SK-N-SH (cell line): ENCODE results near the gene DDRGK1. TPM values are rescaled to one million over a fixed set of nuclear protein-coding genes. Genes with fewer than 3 reads are reported as not detected.

Experiments
- CTCF ChIA-PET: fragments of 300-600, 350-600 bp; formaldehyde crosslinking; extraction: SDS; loops from one replicate; lab custom pipeline; 2021; lab: Yijun Ruan, JAX
- POLR2A ChIA-PET: fragments of 350-600 bp; sonication (Branson Sonifier 250); formaldehyde crosslinking; extraction: SDS; loops from one replicate; lab custom pipeline; 2020; ENCODE audit warnings: antibody characterized with exemption, inconsistent platforms; lab: Yijun Ruan, JAX
- DNase-seq: peaks from one replicate; pipeline ENCODE4 v3.0.0; 2012
- H2AFZ ChIP-seq: fragments of 200-600 bp; sonication (generic); 2 replicates; pipeline ENCODE4 v1.8.1; 2016; ENCODE audit warnings: antibody characterized with exemption, mild to moderate bottlenecking, low read depth
- H3F3A ChIP-seq: fragments of 200-600 bp; sonication (generic); replicated peaks from 2 replicates; pipeline ENCODE3; 2016; ENCODE audit warnings: antibody characterized with exemption, mild to moderate bottlenecking; ENCODE audit not compliant: insufficient read depth
- H3K27ac ChIP-seq, 2 experiments: fragments of 200-500 bp in 1 of 2; fragments of 200-600 bp in 1 of 2; sonication (Bioruptor generic) in 1 of 2; sonication (generic), shearing (Covaris generic) in 1 of 2; 2 replicates each; pipeline versions ENCODE4 v1.5.1 to v1.6.1; 2014 to 2016; ENCODE audit warnings: low read depth in 2 of 2, inconsistent platforms in 1 of 2, low read length in 1 of 2, mild to moderate bottlenecking in 1 of 2, mixed read lengths in 1 of 2
- H3K27me3 ChIP-seq: fragments of 200-600 bp; sonication (generic), shearing (Covaris generic); 2 replicates; pipeline ENCODE4 v1.6.1; 2016; ENCODE audit warnings: mixed run types; ENCODE audit not compliant: insufficient read depth
- H3K36me3 ChIP-seq, 2 experiments: fragments of 200-500 bp in 1 of 2; fragments of 200-600 bp in 1 of 2; sonication (Bioruptor generic) in 1 of 2; sonication (generic) in 1 of 2; replicated peaks in 1 of 2; 2 replicates each; pipeline versions ENCODE3 to v1.5.1; 2014 to 2016; ENCODE audit warnings: low read length in 1 of 2, mild to moderate bottlenecking in 1 of 2; ENCODE audit not compliant: insufficient read depth in 2 of 2, control insufficient read depth in 1 of 2
- H3K4me1 ChIP-seq, 2 experiments: fragments of 200-500 bp in 1 of 2; fragments of 200-600 bp in 1 of 2; sonication (Bioruptor generic) in 1 of 2; sonication (generic), shearing (Covaris generic) in 1 of 2; 2 replicates each; pipeline versions ENCODE4 v1.5.1 to v1.6.1; 2014 to 2016; ENCODE audit warnings: low read depth in 1 of 2, low read length in 1 of 2, mixed run types in 1 of 2; ENCODE audit not compliant: insufficient read depth in 2 of 2, control insufficient read depth in 1 of 2
- H3K4me2 ChIP-seq: fragments of 200-600 bp; sonication (generic), shearing (Covaris generic); 2 replicates; pipeline ENCODE4 v1.6.1; 2017; ENCODE audit warnings: mixed run types
- H3K4me3 ChIP-seq, 2 experiments: fragments of 200-500 bp in 1 of 2; fragments of 200-600 bp in 1 of 2; sonication (Bioruptor generic) in 1 of 2; sonication (generic), shearing (Covaris generic) in 1 of 2; 2 replicates each; pipeline versions ENCODE4 v1.5.1 to v1.8.1; 2014 to 2016; ENCODE audit warnings: low read depth in 2 of 2, inconsistent platforms in 1 of 2, low read length in 1 of 2, mild to moderate bottlenecking in 1 of 2, mixed read lengths in 1 of 2, moderate library complexity in 1 of 2
- H3K79me2 ChIP-seq: fragments of 200-600 bp; sonication (generic); 2 replicates; pipeline ENCODE4 v1.8.1; 2017; ENCODE audit warnings: mild to moderate bottlenecking; ENCODE audit not compliant: insufficient read depth
- H3K9ac ChIP-seq: fragments of 200-600 bp; sonication (generic); 2 replicates; pipeline ENCODE4 v1.6.1; 2017; ENCODE audit warnings: mixed run types
- H3K9me2 ChIP-seq: fragments of 200-600 bp; sonication (generic); 2 replicates; pipeline ENCODE4 v1.6.1; 2017; ENCODE audit warnings: mixed run types
- H3K9me3 ChIP-seq: fragments of 200-600 bp; sonication (generic); 2 replicates; pipeline ENCODE4 v1.6.1; 2017; ENCODE audit warnings: mixed run types, mild to moderate bottlenecking, moderate library complexity
- H4K20me1 ChIP-seq: fragments of 200-600 bp; sonication (generic); 2 replicates; pipeline ENCODE4 v1.6.1; 2017; ENCODE audit warnings: mild to moderate bottlenecking, mixed run types; ENCODE audit not compliant: insufficient read depth
- CHD2 ChIP-seq: fragments of 150-350 bp; IDR thresholded peaks from 2 replicates; pipeline ENCODE4 v1.6.1; 2018; ENCODE audit warnings: low read length; ENCODE audit not compliant: partially characterized antibody
- FOXM1 ChIP-seq: IDR thresholded peaks from 2 replicates; pipeline ENCODE4 v1.4.0; 2012; ENCODE audit warnings: low read depth, mild to moderate bottlenecking
- GATA2 ChIP-seq: sonication (generic); formaldehyde crosslinking; IDR thresholded peaks from 2 replicates; pipeline ENCODE4 v1.5.0; 2020; ENCODE audit warnings: mild to moderate bottlenecking, missing genetic modification reagents
- NFIC ChIP-seq: IDR thresholded peaks from 2 replicates; pipeline ENCODE4 v1.4.0; 2012; ENCODE audit warnings: borderline replicate concordance
- RAD21 ChIP-seq: IDR thresholded peaks from 2 replicates; pipeline ENCODE4 v1.6.1; 2012; ENCODE audit warnings: mild to moderate bottlenecking, low read length
- RFX5 ChIP-seq: IDR thresholded peaks from 2 replicates; pipeline ENCODE4 v1.6.1; 2012; ENCODE audit warnings: mild to moderate bottlenecking, improper control_type of control experiment, low read length
- RXRA ChIP-seq: IDR thresholded peaks from 2 replicates; pipeline ENCODE4 v1.4.0; 2012; ENCODE audit warnings: low read depth, mild to moderate bottlenecking, borderline replicate concordance
- SIN3A ChIP-seq: IDR thresholded peaks from 2 replicates; pipeline ENCODE4 v1.6.1; 2012; ENCODE audit warnings: low read depth, mild to moderate bottlenecking, low read length, moderate library complexity, borderline replicate concordance
- WGBS: methylation state at CpG from one replicate; pipeline ENCODE4 v1.1.6; 2017; ENCODE audit warnings: low lambda C conversion rate; 5-methylcytosine and 5-hydroxymethylcytosine counted together
- polyA plus RNA-seq, 3 experiments: library from polyadenylated mRNA; depleted of rRNA; stranded (reverse); fragments of >200 nt; gene quantifications; 2 replicates each; pipeline ENCODE4 v1.2.3, GENCODE V29; 2012
- TF ChIP-seq, protein P1 (sequence below): IDR thresholded peaks from 2 replicates; pipeline ENCODE4 v1.6.1; 2012; ENCODE audit warnings: mild to moderate bottlenecking, low read depth, low read length, moderate library complexity

DDRGK1 gene
- polyA plus RNA-seq, 1 of the 3 experiments (the other 2 are of a cell fraction): 70.6 TPM

DNA sequence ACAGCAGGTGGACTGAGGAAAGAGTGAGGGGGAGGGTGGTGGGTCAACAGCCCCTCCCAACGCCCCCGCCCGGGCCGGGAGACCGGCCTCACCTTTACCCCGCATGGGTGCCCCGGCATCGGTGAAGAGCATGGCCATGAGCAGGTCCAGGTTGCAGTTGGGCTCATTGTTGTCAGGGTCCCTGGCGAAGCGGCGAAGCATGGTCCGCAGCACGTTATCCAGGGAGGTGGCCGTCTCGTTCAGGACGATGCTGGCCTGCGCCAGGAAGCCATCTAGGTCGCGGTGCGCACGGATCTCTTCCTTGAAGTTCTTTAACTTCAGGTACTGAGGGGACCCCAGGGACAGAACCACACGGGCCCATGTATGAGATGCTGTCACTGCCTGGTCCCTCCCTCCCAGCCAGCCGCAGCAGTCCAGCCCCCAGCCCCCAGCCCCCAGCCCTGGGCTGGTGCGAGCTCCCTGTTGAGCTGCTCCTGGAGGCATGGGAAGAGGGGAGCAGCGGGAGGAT is 29.6 kb upstream of the DDRGK1 start (continued):
- TF ChIP-seq, protein P1, sequence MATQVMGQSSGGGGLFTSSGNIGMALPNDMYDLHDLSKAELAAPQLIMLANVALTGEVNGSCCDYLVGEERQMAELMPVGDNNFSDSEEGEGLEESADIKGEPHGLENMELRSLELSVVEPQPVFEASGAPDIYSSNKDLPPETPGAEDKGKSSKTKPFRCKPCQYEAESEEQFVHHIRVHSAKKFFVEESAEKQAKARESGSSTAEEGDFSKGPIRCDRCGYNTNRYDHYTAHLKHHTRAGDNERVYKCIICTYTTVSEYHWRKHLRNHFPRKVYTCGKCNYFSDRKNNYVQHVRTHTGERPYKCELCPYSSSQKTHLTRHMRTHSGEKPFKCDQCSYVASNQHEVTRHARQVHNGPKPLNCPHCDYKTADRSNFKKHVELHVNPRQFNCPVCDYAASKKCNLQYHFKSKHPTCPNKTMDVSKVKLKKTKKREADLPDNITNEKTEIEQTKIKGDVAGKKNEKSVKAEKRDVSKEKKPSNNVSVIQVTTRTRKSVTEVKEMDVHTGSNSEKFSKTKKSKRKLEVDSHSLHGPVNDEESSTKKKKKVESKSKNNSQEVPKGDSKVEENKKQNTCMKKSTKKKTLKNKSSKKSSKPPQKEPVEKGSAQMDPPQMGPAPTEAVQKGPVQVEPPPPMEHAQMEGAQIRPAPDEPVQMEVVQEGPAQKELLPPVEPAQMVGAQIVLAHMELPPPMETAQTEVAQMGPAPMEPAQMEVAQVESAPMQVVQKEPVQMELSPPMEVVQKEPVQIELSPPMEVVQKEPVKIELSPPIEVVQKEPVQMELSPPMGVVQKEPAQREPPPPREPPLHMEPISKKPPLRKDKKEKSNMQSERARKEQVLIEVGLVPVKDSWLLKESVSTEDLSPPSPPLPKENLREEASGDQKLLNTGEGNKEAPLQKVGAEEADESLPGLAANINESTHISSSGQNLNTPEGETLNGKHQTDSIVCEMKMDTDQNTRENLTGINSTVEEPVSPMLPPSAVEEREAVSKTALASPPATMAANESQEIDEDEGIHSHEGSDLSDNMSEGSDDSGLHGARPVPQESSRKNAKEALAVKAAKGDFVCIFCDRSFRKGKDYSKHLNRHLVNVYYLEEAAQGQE: no peak
- no peak for TF ChIP-seq FOXM1
- TF ChIP-seq RFX5: no peak
- TF ChIP-seq SIN3A: no peak
- TF ChIP-seq RXRA: no peak
- TF ChIP-seq CHD2: no peak

- no peak overlapping the region for H2AFZ ChIP-seq
- POLR2A ChIA-PET: interaction anchor here (0.6 kb wide), 1 partner anchor 8 kb away, joined by 3 read pairs; no protein-coding TSS in a partner anchor
- 91% methylated on average over 23 of the region's 32 CpGs for WGBS
- no peak for DNase-seq
- no peaks in the 10 kb centered on the region for H3K36me3 ChIP-seq
- no peaks in the 10 kb centered on the region for H3K9me2 ChIP-seq
- H3K4me3 ChIP-seq: no peak overlapping the region
- H3K9me3 ChIP-seq: no peaks in the 10 kb centered on the region
- no peak overlapping the region for H3K9ac ChIP-seq
- H3K27ac ChIP-seq: no peak overlapping the region
- CTCF ChIA-PET: interaction anchor here (1.2 to 1.6 kb wide), 2 partner anchors 14 kb away, joined by 4 read pairs; no protein-coding TSS in a partner anchor
- H3K27me3 ChIP-seq: peaks cover 10% of the 10 kb centered on the region
- no peaks in the 10 kb centered on the region for H4K20me1 ChIP-seq
- TF ChIP-seq NFIC (no peak), RAD21 (no peak), RXRA (no peak), GATA2 (CRISPR knock-in tag) (no peak)
- no peaks in the 10 kb centered on the region; a peak in 1 of 4 replicates for H3K4me1 ChIP-seq
- no peak overlapping the region for H3K4me2 ChIP-seq
- H3K79me2 ChIP-seq: no peaks in the 10 kb centered on the region
- H3F3A ChIP-seq: no peaks in the 10 kb centered on the region
Measured at GRCh38 chr20:3233131-3233990, 28.9 kb upstream of the DDRGK1 start.
